ENCODE measurements around the gene COL23A1.
A peak's percentile ranks its signal among the peaks of the same experiment; 100 is the strongest.

The COL23A1 gene

DNA sequence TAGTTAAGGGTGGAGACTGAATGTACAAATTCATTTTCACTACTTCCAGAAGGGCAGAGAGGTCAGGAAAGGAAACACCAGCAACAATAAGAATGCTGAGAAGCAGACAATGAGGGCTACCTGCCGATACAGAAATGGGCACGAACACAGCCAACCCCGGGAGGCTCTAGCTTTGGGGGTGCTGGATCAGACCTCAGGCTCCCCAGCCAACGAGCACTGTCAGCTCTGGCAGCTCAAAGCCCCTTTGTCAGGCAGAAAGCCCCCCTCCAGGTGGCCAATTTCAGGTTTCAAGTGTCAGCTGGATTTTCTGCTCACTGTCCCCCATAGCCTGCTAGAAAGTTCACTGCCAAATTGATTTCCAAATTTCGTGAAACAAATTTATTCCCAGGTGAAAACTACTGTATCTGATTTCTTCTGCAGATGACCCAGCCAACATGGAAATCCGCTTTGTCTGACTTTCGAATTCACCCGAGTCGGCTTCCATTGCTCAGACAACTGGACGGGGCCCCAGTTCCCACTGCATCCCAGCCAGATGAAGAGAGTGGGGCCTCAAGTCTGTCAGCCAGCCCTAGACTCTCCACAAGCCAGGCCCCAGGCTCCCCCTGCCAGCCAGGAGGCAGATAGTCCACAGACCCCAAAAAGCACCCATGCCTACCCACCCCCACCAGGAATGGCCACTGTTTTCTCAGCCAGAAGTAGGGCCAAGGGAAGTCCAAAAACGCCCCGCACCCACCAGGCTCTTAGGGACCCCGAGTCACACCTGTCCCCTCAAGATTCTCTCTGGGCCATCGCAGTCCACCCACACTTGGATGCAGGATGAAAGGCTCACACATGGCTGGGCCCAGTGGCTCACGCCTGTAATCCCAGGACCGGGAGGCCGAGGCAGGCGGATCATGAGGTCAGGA, 261.1 kb downstream of the COL23A1 start:
- Histone ChIP-seq H2BK15ac (ENCODE audit: low read length) (no peak overlapping the region), H3K4me1 (ENCODE audit: control insufficient read depth in 2 of 2, insufficient read depth in 1 of 2, low read depth in 1 of 2, low read length in 2 of 2) (peaks cover 9 to 29% of the 10 kb centered on the region in 2 donors), H2AK5ac (ENCODE audit: low read depth, low read length) (no peak overlapping the region), H4K8ac (ENCODE audit: low read depth, low read length) (no peak overlapping the region), H2BK5ac (ENCODE audit: low read length) (no peak overlapping the region), H3K27me3 (ENCODE audit: control insufficient read depth in 3 of 3, insufficient read depth in 3 of 3, low read depth in 1 of 3, low read length in 3 of 3) (no peaks in the 10 kb centered on the region), H2AFZ (ENCODE audit: low read length) (no peak overlapping the region), H3K9me3 (replicated peaks in 1 of 2; ENCODE audit: control insufficient read depth in 2 of 2, insufficient read depth in 1 of 2, low read depth in 1 of 2, low read length in 2 of 2) (no peaks in the 10 kb centered on the region), H3K23ac (ENCODE audit: low read depth, low read length, poor library complexity) (peak overlapping the region; percentile 25), H3K4ac (ENCODE audit: low read length) (no peak overlapping the region), H3K9ac (ENCODE audit: low read depth, low read length, poor library complexity) (no peak overlapping the region), H3K4me3 (ENCODE audit: low read length in 2 of 2) (no peak overlapping the region), H3K36me3 (replicated peaks in 1 of 2; ENCODE audit: control insufficient read depth in 2 of 2, insufficient read depth in 2 of 2, low read length in 2 of 2) (no peaks in the 10 kb centered on the region), H3K27ac (replicated peaks; ENCODE audit: low read length) (no peak overlapping the region), H3K18ac (ENCODE audit: low read length) (no peak overlapping the region), H4K91ac (ENCODE audit: low read depth, low read length, poor library complexity) (no peak overlapping the region), H3K79me1 (ENCODE audit: low read depth, low read length) (no peaks in the 10 kb centered on the region), H2BK12ac (ENCODE audit: low read length) (no peak overlapping the region), H3K14ac (ENCODE audit: low read length) (no peak overlapping the region), H3K4me2 (ENCODE audit: insufficient read depth, low read length, poor library complexity, severe bottlenecking) (no peak overlapping the region), H2BK120ac (ENCODE audit: low read depth, low read length) (no peak overlapping the region)
- no peak for DNase-seq (ENCODE audit: low spot score)
- WGBS, 2 donors (ENCODE audit: extremely low coverage in 2 of 2, insufficient read length in 2 of 2, insufficient replicate concordance in 1 of 2), result no CpG with 5 or more reads among the region's 18 CpGs

DNA sequence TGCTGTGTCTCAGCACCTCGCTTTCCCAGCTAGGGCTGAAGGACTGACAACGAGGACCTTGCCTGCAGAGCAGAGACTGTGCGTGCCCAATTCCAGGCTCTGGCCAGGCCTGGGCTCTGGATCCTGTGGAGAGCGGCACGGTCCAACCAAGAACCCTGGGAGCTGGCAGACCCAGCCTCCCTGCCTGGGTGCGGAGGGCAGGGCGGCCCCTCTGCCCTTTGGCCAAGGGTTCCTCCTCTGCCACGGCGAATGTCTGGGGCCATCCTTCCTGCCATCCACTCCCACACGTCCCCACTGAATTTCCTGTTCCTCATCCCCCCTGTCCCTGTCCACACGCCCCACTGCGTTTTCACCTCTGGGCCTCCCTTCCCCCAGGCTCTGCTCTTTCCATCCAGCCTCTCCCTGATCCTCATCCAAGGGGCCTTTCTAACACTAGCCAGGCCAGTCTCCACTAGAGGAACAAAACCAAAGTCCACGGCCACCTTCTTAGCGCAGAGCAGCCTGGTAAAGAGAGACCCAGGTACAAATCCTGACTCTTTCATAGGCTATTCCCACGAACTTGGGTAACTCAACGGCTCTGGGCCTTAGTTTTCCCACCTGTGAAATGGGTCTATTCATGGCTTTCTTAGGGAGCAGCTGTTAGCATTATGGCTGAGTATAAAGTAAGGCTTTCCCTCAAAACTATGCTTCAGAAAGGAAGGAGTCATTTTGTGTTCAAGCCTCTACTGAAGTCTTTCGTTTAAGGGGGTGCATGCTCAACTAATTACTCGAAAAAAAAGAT, 262.1 kb downstream of the COL23A1 start:
- H2BK15ac ChIP-seq (ENCODE audit: low read length), result peak overlapping the region; percentile 45
- H2BK120ac ChIP-seq (ENCODE audit: low read depth, low read length), result no peak overlapping the region
- H4K8ac ChIP-seq (ENCODE audit: low read depth, low read length), result no peak overlapping the region
- H3K4me3 ChIP-seq (ENCODE audit: low read length in 2 of 2), result no peak overlapping the region
- peaks cover 0 to 2% of the 10 kb centered on the region in 2 donors for H3K9me3 ChIP-seq (replicated peaks in 1 of 2; ENCODE audit: control insufficient read depth in 2 of 2, insufficient read depth in 1 of 2, low read depth in 1 of 2, low read length in 2 of 2)
- H3K79me1 ChIP-seq (ENCODE audit: low read depth, low read length), result no peaks in the 10 kb centered on the region
- H2AK5ac ChIP-seq (ENCODE audit: low read depth, low read length), result peak overlapping the region; percentile 48
- H3K27me3 ChIP-seq (ENCODE audit: control insufficient read depth in 3 of 3, insufficient read depth in 3 of 3, low read depth in 1 of 3, low read length in 3 of 3), result no peaks in the 10 kb centered on the region
- no peak overlapping the region for H3K9ac ChIP-seq (ENCODE audit: low read depth, low read length, poor library complexity)
- peak overlapping the region; percentile 43 for H2BK12ac ChIP-seq (ENCODE audit: low read length)
- no peak for DNase-seq (ENCODE audit: low spot score)
- no peak overlapping the region for H3K14ac ChIP-seq (ENCODE audit: low read length)
- no CpG with 5 or more reads among the region's 18 CpGs for WGBS, 2 donors (ENCODE audit: extremely low coverage in 2 of 2, insufficient read length in 2 of 2, insufficient replicate concordance in 1 of 2)
- no peak overlapping the region for H3K4me2 ChIP-seq (ENCODE audit: insufficient read depth, low read length, poor library complexity, severe bottlenecking)
- H2BK5ac ChIP-seq (ENCODE audit: low read length), result no peak overlapping the region
- no peak overlapping the region for H4K91ac ChIP-seq (ENCODE audit: low read depth, low read length, poor library complexity)
- no peak overlapping the region for H3K4ac ChIP-seq (ENCODE audit: low read length)
- no peak overlapping the region for H3K27ac ChIP-seq (replicated peaks; ENCODE audit: low read length)
- H2AFZ ChIP-seq (ENCODE audit: low read length), result no peak overlapping the region
- H3K18ac ChIP-seq (ENCODE audit: low read length), result peak overlapping the region; percentile 3
- peak overlapping the region; percentile 10 for H3K23ac ChIP-seq (ENCODE audit: low read depth, low read length, poor library complexity)
- no peaks in the 10 kb centered on the region for H3K36me3 ChIP-seq (replicated peaks in 1 of 2; ENCODE audit: control insufficient read depth in 2 of 2, insufficient read depth in 2 of 2, low read length in 2 of 2)
- H3K4me1 ChIP-seq (ENCODE audit: control insufficient read depth in 2 of 2, insufficient read depth in 1 of 2, low read depth in 1 of 2, low read length in 2 of 2), result peaks cover 12 to 37% of the 10 kb centered on the region in 2 donors

DNA sequence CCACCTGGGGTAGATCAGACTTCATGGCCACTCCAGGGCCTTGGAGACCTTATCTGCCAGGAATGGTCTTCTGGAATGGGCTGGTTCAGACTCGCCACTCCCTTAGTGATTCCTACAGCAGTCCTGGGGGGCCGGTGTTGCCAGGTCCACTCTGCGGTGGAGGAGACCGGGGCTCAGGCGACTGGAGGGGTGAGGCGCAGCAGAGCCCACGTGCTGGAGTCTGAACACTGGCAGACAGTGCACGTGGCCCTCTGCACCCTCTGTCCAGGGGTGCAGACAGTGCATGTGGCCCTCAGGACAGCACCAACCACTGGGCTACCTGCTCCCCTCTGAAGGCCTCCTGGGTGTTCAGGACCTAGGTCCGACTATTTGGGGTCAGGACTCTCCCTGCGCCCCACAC, 262.7 kb downstream of the COL23A1 start:
- Histone ChIP-seq H2AFZ (ENCODE audit: low read length) (no peak overlapping the region), H3K4me1 (ENCODE audit: control insufficient read depth in 2 of 2, insufficient read depth in 1 of 2, low read depth in 1 of 2, low read length in 2 of 2) (peaks cover 12 to 37% of the 10 kb centered on the region in 2 donors), H2BK120ac (ENCODE audit: low read depth, low read length) (no peak overlapping the region), H3K36me3 (replicated peaks in 1 of 2; ENCODE audit: control insufficient read depth in 2 of 2, insufficient read depth in 2 of 2, low read length in 2 of 2) (no peaks in the 10 kb centered on the region), H3K14ac (ENCODE audit: low read length) (no peak overlapping the region), H3K4me2 (ENCODE audit: insufficient read depth, low read length, poor library complexity, severe bottlenecking) (no peak overlapping the region), H2BK12ac (ENCODE audit: low read length) (no peak overlapping the region), H3K9me3 (replicated peaks in 1 of 2; ENCODE audit: control insufficient read depth in 2 of 2, insufficient read depth in 1 of 2, low read depth in 1 of 2, low read length in 2 of 2) (peaks cover 0 to 2% of the 10 kb centered on the region in 2 donors), H4K8ac (ENCODE audit: low read depth, low read length) (no peak overlapping the region), H3K27me3 (ENCODE audit: control insufficient read depth in 3 of 3, insufficient read depth in 3 of 3, low read depth in 1 of 3, low read length in 3 of 3) (no peaks in the 10 kb centered on the region), H3K79me1 (ENCODE audit: low read depth, low read length) (no peaks in the 10 kb centered on the region), H3K4me3 (ENCODE audit: low read length in 2 of 2) (no peak overlapping the region), H3K27ac (replicated peaks; ENCODE audit: low read length) (no peak overlapping the region), H4K91ac (ENCODE audit: low read depth, low read length, poor library complexity) (no peak overlapping the region), H3K18ac (ENCODE audit: low read length) (peak overlapping the region; percentile 51), H2AK5ac (ENCODE audit: low read depth, low read length) (peak overlapping the region; percentile 48), H3K4ac (ENCODE audit: low read length) (no peak overlapping the region), H2BK15ac (ENCODE audit: low read length) (peak overlapping the region; percentile 45), H2BK5ac (ENCODE audit: low read length) (no peak overlapping the region), H3K9ac (ENCODE audit: low read depth, low read length, poor library complexity) (no peak overlapping the region), H3K23ac (ENCODE audit: low read depth, low read length, poor library complexity) (no peak overlapping the region)
- WGBS, 2 donors (ENCODE audit: extremely low coverage in 2 of 2, insufficient read length in 2 of 2, insufficient replicate concordance in 1 of 2), result no CpG with 5 or more reads among the region's 10 CpGs
- no peak for DNase-seq (ENCODE audit: low spot score)

DNA sequence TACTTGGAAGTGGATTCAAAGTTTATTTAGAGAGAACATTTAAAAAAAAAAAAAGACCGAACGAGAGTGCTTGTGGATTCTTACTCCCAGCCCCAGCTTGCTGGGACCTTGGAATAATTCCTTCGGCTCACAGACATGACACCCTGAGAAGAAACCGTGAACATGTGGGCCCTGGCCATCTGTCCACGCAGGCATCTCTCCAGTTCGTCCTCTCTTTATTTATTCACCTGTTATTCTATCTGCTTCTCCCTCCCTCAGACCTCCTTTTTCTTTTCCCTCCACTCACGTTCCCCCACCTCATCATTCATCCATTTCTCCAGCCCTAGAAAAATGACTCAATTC, 263.8 kb downstream of the COL23A1 start:
- Histone ChIP-seq H3K79me1 (ENCODE audit: low read depth, low read length) (no peaks in the 10 kb centered on the region), H3K4ac (ENCODE audit: low read length) (no peak overlapping the region), H3K14ac (ENCODE audit: low read length) (no peak overlapping the region), H3K4me1 (ENCODE audit: control insufficient read depth in 2 of 2, insufficient read depth in 1 of 2, low read depth in 1 of 2, low read length in 2 of 2) (peaks cover 9 to 36% of the 10 kb centered on the region in 2 donors), H3K4me3 (ENCODE audit: low read length in 2 of 2) (no peak overlapping the region), H2BK12ac (ENCODE audit: low read length) (no peak overlapping the region), H2AK5ac (ENCODE audit: low read depth, low read length) (no peak overlapping the region), H3K4me2 (ENCODE audit: insufficient read depth, low read length, poor library complexity, severe bottlenecking) (no peak overlapping the region), H3K23ac (ENCODE audit: low read depth, low read length, poor library complexity) (no peak overlapping the region), H2BK120ac (ENCODE audit: low read depth, low read length) (no peak overlapping the region), H2BK15ac (ENCODE audit: low read length) (no peak overlapping the region), H3K9ac (ENCODE audit: low read depth, low read length, poor library complexity) (no peak overlapping the region), H4K91ac (ENCODE audit: low read depth, low read length, poor library complexity) (no peak overlapping the region), H3K18ac (ENCODE audit: low read length) (no peak overlapping the region), H2AFZ (ENCODE audit: low read length) (no peak overlapping the region), H3K27ac (replicated peaks; ENCODE audit: low read length) (no peak overlapping the region), H3K9me3 (replicated peaks in 1 of 2; ENCODE audit: control insufficient read depth in 2 of 2, insufficient read depth in 1 of 2, low read depth in 1 of 2, low read length in 2 of 2) (peaks cover 0 to 2% of the 10 kb centered on the region in 2 donors), H4K8ac (ENCODE audit: low read depth, low read length) (no peak overlapping the region), H3K27me3 (ENCODE audit: control insufficient read depth in 3 of 3, insufficient read depth in 3 of 3, low read depth in 1 of 3, low read length in 3 of 3) (no peaks in the 10 kb centered on the region), H3K36me3 (replicated peaks in 1 of 2; ENCODE audit: control insufficient read depth in 2 of 2, insufficient read depth in 2 of 2, low read length in 2 of 2) (no peaks in the 10 kb centered on the region), H2BK5ac (ENCODE audit: low read length) (no peak overlapping the region)
- 100% methylated on average over 1 of the region's 7 CpGs for WGBS, 2 donors (ENCODE audit: extremely low coverage in 2 of 2, insufficient read length in 2 of 2, insufficient replicate concordance in 1 of 2)
- DNase-seq (ENCODE audit: low spot score), result no peak

Data from neuronal stem cell (in vitro differentiated cells).